Urinary bladder (tissue), 4 donors: ENCODE results near the gene RPSA. TPM values are rescaled to one million over a fixed set of nuclear protein-coding genes. Genes with fewer than 3 reads are reported as not detected.
"Not testable (repeated sequence)": the region's sequence is repeated elsewhere in the genome, so short reads cannot be mapped to it uniquely, and the experiment has no call there.

Experiments used
- DNase-seq: peaks from one replicate; pipeline ENCODE4 v3.0.0-alpha.2; 2015; ENCODE audit errors: extremely low spot score
- H3K27ac ChIP-seq: one replicate; pipeline ENCODE4 v1.5.1; 2013; ENCODE audit warnings: low read depth, mild to moderate bottlenecking, moderate library complexity
- H3K36me3 ChIP-seq: one replicate; pipeline ENCODE4 v1.6.1; 2013; ENCODE audit warnings: mild to moderate bottlenecking, moderate library complexity; ENCODE audit not compliant: insufficient read depth
- H3K4me1 ChIP-seq: one replicate; pipeline ENCODE4 v1.6.1; 2013; ENCODE audit warnings: mild to moderate bottlenecking, moderate library complexity; ENCODE audit not compliant: insufficient read depth
- H3K4me3 ChIP-seq: one replicate; pipeline ENCODE4 v1.5.1; 2013; ENCODE audit warnings: low read depth, low read length
- WGBS: extraction: QIAGEN DNeasy Blood & Tissue Kit; methylation state at CpG from one replicate; pipeline ENCODE4 v1.1.7; 2013; 5-methylcytosine and 5-hydroxymethylcytosine counted together
- polyA plus RNA-seq: library from polyadenylated mRNA; stranded (reverse); fragments of 200-250 nt; gene quantifications from one replicate; pipeline ENCODE4 v1.2.3, GENCODE V29; 2013
- total RNA-seq: library from RNA; depleted of rRNA; stranded (reverse); fragments of >200 nt; gene quantifications from one replicate; pipeline ENCODE4 v1.2.3, GENCODE V29; 2014
- donor health status: healthy with polysubstance abuse.
- donor health status: healthy.

RPSA gene
- total RNA-seq (970 TPM), polyA plus RNA-seq (1,326 TPM)

DNA sequence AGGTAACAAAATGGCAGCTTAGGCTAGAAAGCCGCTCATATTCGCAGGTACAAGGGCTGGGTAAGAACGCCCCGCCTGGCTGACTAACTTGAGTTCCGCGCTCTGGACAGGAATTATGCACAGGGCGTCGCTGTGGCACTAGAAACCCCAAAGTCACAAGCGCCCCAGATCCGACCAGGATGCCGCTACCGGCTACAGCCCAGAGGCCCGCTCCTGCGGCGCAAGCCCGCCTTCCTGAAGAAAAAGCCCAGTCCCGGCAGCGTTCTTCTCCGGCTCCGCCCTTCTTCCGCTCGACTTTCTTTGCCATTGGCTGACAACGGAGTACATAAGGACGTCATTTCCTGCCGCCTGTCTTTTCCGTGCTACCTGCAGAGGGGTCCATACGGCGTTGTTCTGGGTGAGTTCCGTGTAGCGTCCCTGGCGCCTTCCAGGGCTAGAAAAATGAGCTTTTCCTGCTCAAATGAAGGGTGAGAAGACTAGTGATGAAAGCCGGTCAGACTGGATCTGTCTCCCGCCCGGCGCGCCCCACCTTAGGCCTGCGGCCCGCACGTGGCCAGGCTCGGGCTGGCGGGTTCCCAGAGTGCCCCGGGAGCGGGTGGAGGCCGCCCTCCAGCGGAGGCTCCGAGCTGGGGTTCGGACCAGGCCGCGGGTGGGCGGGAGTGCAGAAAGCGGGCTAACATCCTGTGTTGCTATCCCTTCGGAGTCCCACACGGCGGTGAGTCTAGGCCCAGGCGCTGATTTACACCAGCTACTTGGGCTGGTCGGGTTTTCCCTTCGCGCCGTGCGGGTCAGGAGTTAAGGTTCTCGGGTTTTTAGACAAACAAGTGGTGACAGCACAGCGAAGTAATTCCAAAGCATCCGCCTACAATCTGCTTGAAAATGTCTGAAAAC lies at the start of gene RPSA:
RPSA (plus strand) TSS at position 353 of the 891 bp plus-strand sequence. CDS start 934 bp downstream, outside the sequence.
- WGBS, result under 1% methylated on average over 63 of the region's 63 CpGs
- DNase-seq, result peak; percentile 93
- Histone ChIP-seq H3K4me3 (peak within 1 kb of the TSS; percentile 79), H3K4me1 (peaks cover 1% of the 10 kb centered on the region), H3K27ac (peak within 1 kb of the TSS; percentile 72), H3K36me3 (peaks cover 2% of the 10 kb centered on the region)

DNA sequence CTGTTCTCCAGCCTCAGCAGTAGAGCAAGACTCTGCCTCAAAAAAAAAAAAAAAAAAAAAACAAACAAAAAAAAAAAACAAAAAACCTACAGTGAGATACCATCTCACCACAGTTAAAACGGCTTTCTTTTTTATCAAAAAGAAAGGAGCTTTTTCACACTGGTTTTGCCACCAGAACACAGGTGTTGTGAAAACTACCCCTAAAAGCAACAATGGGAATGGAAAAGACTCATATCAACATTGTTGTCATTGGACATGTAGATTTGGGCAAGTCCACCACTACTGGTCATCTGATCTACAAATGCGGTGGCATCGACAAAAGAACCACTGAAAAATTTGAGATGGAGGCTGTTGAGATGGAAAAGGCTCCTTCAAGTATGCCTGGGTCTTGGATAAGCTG lies 48.2 kb upstream of the RPSA start:
- no peaks in the 10 kb centered on the region for H3K4me1 ChIP-seq
- H3K27ac ChIP-seq, result no peak overlapping the region
- no peaks in the 10 kb centered on the region for H3K36me3 ChIP-seq
- no peak for DNase-seq
- no peak overlapping the region for H3K4me3 ChIP-seq
- 70% methylated on average over 3 of the region's 3 CpGs for WGBS

DNA sequence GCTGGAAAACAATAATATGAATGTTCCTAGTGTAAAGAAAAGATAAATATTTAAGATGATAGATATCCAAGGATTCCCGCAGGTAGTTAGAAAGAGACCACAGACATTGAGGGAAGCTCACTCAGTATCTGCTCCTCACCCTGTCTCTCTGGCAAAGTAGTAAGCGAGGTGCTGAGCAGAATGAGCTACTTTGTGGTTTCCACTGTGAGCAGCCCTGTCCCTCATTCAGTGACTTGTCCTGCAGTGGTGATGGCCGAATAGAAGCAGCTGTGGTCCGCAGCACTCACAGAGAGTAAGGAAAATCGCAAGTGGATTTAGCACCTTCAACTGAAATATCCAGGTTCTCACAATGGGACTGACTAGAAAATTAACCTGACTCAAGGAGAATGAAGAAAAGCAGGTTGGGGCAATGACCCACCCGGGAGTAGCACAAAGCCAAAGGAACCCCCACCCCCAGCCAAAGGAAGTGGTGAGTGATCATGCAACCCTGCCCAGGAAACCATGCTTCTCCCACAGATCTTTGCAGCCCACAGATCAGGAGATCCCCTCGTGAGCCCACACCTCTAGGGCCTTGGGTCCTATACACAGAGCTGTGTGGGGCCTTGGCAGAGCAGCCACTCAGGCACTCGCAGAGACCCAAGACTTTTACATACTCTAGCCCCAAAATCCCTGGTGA lies 45.1 kb upstream of the RPSA start:
- Histone ChIP-seq H3K4me3 (no peak overlapping the region), H3K4me1 (no peaks in the 10 kb centered on the region), H3K36me3 (no peaks in the 10 kb centered on the region), H3K27ac (no peak overlapping the region)
- 81% methylated on average over 8 of the region's 8 CpGs for WGBS
- no peak for DNase-seq

DNA sequence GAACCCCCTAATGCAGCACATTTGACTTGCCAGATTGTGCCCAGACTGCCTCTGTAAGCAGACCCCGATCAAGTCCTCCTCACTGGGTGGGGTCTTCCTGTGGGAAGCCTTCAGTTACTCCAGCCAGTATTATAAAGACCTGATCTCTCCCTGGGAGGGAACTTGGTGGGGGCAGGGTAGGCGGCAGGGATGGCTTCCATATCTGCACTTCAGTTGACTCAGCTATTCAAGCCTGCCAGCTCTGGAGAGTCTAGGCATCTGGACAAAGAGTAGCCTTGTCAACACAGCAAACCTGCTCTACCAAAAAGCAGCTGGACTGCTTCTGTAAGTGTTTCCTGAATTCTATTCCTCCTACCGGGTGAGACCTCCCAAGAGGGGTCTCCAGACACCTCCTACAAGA lies 44.3 kb upstream of the RPSA start:
- Histone ChIP-seq H3K27ac (no peak overlapping the region), H3K4me1 (no peaks in the 10 kb centered on the region), H3K36me3 (no peaks in the 10 kb centered on the region), H3K4me3 (no peak overlapping the region)
- DNase-seq, result no peak
- WGBS, result 48% methylated on average over 3 of the region's 3 CpGs

DNA sequence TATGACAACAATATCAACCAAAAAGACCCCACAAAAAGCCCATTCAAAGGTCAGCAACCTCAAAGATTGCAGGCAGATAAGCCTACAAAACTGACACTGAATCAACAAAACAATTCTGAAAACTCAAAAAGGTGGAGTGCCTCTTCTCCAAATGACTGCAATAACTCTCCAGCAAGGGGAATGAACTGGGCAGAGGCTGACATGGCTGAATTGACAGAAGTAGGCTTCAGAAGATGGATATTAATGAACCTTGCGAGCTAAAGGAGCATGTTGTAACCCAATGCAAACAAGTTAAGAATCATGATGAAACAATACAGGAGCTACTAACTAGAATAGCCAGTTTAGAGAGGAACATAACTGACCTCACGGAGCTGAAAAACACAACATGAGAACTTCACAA lies 43.7 kb upstream of the RPSA start:
- H3K4me3 ChIP-seq, result no peak overlapping the region
- no peaks in the 10 kb centered on the region for H3K4me1 ChIP-seq
- no peak for DNase-seq
- WGBS, result 83% methylated on average over 2 of the region's 2 CpGs
- H3K36me3 ChIP-seq, result no peaks in the 10 kb centered on the region
- no peak overlapping the region for H3K27ac ChIP-seq

DNA sequence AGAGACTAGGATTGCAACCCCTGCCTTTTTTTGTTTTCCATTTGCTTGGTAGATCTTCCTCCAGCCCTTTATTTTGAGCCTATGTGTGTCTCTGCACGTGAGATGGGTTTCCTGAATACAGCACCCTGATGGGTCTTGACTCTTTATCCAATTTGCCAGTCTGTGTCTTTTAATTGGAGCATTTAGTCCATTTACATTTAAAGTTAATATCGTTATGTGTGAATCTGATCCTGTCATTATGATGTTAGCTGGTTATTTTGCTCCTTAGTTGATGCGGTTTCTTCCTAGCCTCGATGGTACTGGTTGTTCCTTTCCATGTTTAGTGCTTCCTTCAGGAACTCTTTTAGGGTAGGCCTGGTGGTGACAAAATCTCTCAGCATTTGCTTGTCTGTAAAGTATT lies 36.1 kb upstream of the RPSA start:
- DNase-seq, H3K4me3 ChIP-seq, H3K36me3 ChIP-seq, H3K27ac ChIP-seq, H3K4me1 ChIP-seq: not testable (repeated sequence)
- 87% methylated on average over 4 of the region's 4 CpGs for WGBS

DNA sequence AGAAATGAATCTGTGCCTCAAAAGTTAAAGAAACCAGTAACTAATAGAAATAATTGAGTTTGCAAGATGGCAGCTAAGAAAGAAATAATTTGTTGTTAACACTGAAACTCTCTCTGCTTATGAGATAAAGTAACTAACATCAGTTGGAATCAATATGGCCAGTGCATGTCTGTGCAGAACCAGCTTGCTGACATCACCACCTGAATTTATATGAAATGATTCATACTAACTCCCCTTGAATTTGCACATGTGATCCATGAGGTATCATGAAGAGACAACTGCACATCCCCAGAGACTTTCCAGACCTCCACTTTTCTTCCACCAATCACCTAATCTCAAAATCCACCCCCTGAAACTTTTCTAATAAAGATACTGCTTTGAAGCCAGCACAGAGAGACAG lies 33.7 kb upstream of the RPSA start:
- no peak overlapping the region for H3K27ac ChIP-seq
- DNase-seq, result no peak
- H3K36me3 ChIP-seq, result no peaks in the 10 kb centered on the region
- H3K4me1 ChIP-seq, result no peaks in the 10 kb centered on the region
- no peak overlapping the region for H3K4me3 ChIP-seq

DNA sequence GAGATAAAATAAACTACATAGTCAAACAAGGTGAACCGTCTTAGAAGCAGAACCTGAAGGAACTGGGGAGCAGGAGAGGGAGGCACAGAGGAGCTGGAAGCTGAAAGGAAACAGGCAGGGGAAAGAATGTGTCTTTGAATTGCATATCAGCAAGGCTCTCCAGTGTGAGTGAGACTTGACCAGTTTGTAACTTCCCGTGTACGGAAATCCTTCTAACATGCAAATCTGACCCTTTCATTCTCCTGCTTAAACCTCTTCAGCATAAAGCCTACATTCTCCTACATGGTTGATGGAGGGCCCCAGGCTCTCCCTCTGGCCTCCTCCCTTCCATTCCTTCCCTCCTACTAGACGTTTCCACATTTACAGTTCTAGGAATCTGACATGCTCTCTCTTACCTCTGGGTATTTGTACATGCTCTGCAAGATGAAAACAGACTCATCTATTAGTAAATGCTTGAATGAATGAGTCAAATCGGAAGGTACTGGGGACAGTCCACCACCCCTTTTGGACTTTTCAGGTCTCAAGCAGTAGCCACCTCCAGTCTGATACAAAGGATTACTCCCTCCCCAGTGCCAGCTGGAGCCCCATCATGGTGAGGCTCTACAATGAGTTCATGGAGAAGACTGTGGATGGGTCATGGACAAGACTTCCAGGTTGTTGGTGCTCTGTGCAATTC lies 29.4 kb upstream of the RPSA start:
- 52% methylated on average over 5 of the region's 5 CpGs for WGBS
- Histone ChIP-seq H3K27ac (no peak overlapping the region), H3K4me1 (no peaks in the 10 kb centered on the region), H3K36me3 (no peaks in the 10 kb centered on the region), H3K4me3 (no peak overlapping the region)
- DNase-seq, result no peak

DNA sequence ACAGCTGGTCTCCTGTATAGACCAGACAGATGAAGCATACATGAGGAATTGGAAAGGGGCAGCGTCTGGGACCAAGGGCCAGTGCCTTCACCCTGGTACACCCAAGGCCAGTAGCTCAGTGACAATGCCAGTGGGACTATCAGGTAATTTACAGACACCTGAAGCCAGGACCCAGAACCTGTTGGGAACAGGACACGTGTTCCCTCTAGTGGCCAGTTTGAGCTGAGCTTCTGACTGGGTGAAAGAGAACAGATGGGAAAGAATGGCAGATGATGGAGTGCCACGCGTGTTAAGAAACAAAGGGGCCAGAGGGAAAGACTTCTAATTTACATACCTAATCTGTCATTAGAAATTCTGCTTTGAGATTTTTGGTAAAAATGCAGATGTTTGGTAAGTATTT lies 28.4 kb upstream of the RPSA start:
- Histone ChIP-seq H3K4me3 (no peak overlapping the region), H3K36me3 (no peaks in the 10 kb centered on the region), H3K4me1 (no peaks in the 10 kb centered on the region), H3K27ac (no peak overlapping the region)
- no peak for DNase-seq
- 24% methylated on average over 4 of the region's 4 CpGs for WGBS

DNA sequence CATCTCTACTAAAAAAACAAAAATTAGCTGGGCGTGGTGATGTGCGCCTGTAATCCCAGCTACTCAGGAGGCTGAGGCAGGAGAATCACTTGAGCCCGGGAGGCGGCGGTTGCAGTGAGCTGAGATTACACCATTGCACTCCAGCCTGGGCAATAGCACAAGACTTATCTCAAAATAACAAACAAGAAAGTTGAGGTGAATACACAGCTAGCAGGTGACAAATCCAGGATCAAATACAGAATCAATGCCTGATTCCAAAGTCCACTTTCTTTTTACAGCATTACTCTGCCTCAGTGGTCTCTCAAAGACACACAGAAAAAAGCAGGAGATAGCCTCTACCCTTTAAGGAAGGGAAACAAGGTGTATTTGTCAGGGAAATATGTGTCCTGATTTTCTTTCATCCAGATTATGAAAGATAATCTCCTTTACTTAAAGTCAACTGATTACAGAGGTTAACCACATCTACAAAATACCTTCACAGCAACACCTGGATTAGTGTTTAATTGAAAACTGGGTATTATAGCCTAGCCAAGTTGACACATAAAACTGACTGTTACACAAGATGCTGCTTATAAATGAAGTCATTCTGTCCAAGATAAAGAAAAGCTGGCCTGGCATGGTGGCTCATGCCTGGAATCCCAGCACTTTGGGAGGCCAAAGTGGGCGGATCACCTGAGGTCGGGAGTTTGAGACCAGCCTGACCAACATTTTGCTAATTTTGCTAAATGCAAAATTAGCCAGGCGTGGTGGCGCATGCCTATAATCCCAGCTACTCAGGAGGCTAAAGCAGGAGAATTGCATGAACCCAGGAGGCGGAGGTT lies 27.4 kb upstream of the RPSA start:
- DNase-seq, result no peak
- H3K27ac ChIP-seq, result no peak overlapping the region
- H3K4me1 ChIP-seq, result no peaks in the 10 kb centered on the region
- 93% methylated on average over 10 of the region's 10 CpGs for WGBS
- H3K36me3 ChIP-seq, result no peaks in the 10 kb centered on the region
- no peak overlapping the region for H3K4me3 ChIP-seq

DNA sequence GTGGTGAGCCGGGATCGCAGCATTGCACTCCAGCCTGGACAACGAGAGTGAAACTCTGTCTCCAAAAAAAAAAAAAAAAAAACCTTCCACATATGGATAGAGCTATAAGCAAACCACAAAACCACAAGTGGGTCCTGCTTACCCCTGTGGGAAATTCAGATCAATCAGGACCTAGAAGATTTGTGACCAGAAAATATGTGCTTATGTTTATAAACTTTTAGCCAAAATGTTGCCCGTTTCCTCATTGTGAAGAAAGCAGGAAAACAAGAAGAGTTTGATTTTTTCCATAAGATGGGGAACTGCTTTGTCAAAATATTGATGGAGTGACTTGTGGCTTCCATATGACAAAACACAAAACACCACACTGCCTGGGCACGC lies 26.8 kb upstream of the RPSA start:
- 91% methylated on average over 5 of the region's 5 CpGs for WGBS
- no peaks in the 10 kb centered on the region for H3K4me1 ChIP-seq
- H3K27ac ChIP-seq, result no peak overlapping the region
- H3K4me3 ChIP-seq, result no peak overlapping the region
- no peaks in the 10 kb centered on the region for H3K36me3 ChIP-seq
- no peak for DNase-seq

DNA sequence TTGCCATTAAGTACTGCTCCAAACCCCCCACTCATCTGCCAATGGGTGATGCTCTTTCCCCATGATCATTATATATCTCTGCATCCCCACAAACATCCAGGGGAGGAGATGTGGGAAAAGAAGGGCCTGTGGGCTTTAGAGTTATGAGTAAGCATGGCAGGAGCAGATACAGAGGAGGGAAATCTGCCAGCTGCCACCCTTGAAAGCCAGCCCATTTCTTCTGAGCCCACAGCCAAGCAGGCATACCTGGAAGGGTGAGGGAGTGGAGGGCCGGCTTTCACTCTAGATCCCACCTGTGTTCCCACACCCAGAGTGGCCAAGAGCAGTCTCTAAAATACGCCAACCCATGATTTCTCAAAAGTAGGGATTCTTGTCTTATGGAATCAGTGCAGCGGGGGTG lies 25.1 kb upstream of the RPSA start:
- 97% methylated on average over 3 of the region's 3 CpGs for WGBS
- Histone ChIP-seq H3K36me3 (no peaks in the 10 kb centered on the region), H3K27ac (no peak overlapping the region), H3K4me1 (no peaks in the 10 kb centered on the region), H3K4me3 (no peak overlapping the region)
- DNase-seq, result no peak
